Putamen (tissue), 1 donor: Measurements from ENCODE around the gene PCSK4.

Experiments used
- DNase-seq: peaks from one replicate; pipeline ENCODE4 v3.0.0-alpha.2; 2016; ENCODE audit warnings: low spot score

PCSK4 gene

GRCh38 chr19:1438035-1438932, 51.9 kb downstream of the PCSK4 start, which contains the start of gene RPS15:
TSS of gene RPS15 (plus strand) at chr19:1438396. CDS start at chr19:1438426, 30 bp downstream.
- DNase-seq, result peak; percentile 93

- no peak for DNase-seq
Observed at GRCh38 chr19:1437609-1438008, 52.5 kb downstream of the PCSK4 start.

GRCh38 chr19:1435378-1435989, 54.7 kb downstream of the PCSK4 start:
- DNase-seq, result no peak

GRCh38 chr19:1434577-1435060, 55.5 kb downstream of the PCSK4 start:
- no peak for DNase-seq

- DNase-seq, result no peak
Observed at GRCh38 chr19:1434040-1434366, 56.1 kb downstream of the PCSK4 start.

- no peak for DNase-seq
Observed at GRCh38 chr19:1433119-1434039, 56.8 kb downstream of the PCSK4 start.

DNA sequence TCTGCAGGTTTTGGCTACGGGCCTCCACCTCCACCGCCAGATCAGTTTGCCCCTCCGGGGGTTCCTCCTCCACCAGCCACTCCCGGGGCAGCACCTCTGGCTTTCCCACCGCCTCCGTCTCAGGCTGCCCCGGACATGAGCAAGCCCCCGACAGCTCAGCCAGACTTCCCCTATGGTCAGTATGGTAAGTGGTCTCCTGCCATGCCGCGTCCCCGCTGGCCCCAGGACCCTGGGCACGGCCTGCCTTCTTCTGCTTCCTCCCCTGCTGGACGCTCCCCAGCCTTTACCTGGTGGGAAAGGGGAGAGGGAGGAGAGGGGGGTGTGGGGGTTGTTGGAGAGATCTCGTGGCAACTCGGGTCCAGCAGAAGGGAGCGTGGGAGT, 57.7 kb downstream of the PCSK4 start:
- DNase-seq, result no peak

DNA sequence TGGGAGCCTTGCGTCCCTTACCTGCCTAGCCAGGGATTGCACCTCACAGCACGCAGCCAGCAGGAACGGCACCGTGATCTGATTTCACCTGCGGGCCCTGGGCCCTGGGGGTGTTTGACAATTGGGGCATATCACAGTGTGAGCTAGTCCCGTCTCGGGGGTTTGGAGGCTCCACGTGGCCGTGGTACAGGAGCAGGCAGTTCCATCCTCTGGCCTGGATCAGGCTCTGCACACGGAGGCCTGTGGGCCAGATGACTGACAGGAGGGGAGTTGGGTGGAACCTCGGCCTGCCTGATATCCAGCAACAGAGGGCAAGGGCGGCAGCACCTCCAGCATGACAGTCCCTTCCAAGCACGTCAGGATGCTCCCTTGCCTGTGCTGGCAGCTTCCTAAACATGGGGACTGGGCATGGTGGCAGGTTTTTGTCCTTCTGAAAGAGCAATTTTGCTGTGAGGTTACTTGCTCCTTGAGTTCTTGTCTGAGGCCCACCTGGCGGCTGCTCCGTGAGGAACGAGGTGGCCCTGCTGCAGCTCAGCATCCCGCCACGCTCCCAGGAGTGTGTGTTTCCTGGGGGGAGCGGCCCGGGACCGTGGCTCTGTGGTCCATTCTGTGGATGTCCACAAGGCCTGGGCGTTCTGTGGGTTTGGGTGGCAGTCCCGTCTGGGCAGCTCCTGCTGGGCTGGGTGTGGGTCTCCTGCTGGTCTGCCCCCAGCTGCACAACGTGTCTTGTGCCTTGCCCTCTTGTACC, 58.2 kb downstream of the PCSK4 start:
- DNase-seq, result no peak
